Astrocyte of the hippocampus (primary cell): Measurements from ENCODE around the gene STIM1.
"Not testable (repeated sequence)": the region's sequence is repeated elsewhere in the genome, so short reads cannot be mapped to it uniquely, and the experiment has no call there.

Experiments
- DNase-seq: peaks from one replicate; pipeline ENCODE4 v3.0.0; 2011; ENCODE audit warnings: low read depth, low spot score

Gene STIM1

DNA sequence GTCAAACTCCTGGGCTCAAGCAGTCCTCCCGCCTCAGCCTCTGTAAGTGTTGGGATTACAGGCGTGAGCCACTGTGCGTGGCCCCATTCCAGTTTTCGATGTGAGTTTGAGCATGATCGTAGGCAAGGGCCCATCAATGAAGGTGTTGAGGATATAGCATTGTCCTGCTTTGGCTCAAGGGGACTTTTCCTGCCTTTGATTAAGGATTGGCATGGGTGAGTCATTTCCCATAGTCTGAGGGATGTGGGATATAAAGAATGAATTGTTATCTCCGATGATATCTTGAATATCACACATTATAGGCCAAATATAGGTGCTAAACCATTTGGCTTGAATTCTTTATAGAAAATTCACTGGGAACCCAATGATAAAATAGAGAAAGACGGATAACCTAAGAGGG lies 30.4 kb downstream of the STIM1 start:
- no peak for DNase-seq

DNA sequence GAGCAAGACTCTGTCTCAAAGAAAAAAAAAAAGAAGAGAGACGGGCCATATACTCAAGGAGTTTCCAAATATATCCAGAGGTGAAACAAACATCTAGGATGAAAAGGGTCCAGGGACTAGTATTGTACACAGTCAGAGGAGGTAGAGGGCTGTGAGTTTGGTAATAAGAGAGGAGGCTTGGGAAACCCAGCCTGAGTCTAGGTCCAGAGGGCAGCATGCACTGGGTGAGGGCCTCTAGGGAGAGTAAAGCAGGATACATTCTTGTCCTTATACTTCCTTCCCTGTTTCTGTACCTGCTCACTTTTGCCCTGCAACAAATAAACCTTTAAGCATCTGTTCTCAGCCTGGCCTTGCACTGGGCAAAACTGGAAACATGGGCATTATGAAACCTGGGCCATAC lies 31.5 kb downstream of the STIM1 start:
- DNase-seq = no peak

DNA sequence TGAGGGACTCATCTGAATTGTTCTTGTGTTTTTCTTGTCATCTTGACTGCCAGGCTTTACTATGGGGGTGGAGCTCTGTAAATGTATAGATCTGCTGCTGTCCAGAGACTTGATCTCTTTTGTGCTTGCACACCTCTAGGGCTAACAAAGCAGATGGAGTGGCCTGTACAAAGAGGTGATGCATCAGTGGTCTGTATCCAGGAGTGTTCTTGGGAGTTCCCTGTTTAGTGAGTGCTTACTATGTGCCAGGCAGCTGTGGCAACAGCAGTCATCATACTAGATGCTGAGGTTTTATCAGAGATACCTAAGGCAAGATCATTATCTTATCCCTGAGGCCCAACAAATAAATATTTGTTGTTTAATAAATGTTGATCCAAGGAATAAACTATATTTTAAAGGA lies 33.4 kb downstream of the STIM1 start:
- DNase-seq = no peak

GRCh38 chr11:3890014-3890413 lies 34.5 kb downstream of the STIM1 start:
- DNase-seq = no peak

GRCh38 chr11:3890806-3891205 lies 35.3 kb downstream of the STIM1 start:
- no peak for DNase-seq

GRCh38 chr11:3891751-3892150 lies 36.3 kb downstream of the STIM1 start:
- DNase-seq = no peak

GRCh38 chr11:3892156-3892555 lies 36.7 kb downstream of the STIM1 start:
- DNase-seq = no peak

DNA sequence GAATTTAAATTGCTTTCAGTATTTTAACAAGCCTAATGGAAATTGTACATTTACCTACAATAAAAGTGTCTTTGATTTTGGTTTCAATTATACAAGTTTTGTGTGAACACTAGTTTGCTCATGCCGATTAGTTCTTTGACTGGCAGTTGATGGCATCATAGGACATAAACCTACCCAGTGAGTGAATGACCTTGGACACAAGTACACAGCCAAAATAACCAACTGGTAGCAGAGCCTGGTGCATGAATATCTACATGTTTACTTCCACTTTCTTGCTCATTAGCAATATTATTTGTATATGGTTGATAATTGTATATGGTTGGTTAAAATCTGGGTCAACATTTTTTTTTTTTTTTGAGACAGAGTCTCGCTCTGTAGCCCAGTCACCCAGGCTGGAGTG lies 37.8 kb downstream of the STIM1 start:
- no peak for DNase-seq

DNA sequence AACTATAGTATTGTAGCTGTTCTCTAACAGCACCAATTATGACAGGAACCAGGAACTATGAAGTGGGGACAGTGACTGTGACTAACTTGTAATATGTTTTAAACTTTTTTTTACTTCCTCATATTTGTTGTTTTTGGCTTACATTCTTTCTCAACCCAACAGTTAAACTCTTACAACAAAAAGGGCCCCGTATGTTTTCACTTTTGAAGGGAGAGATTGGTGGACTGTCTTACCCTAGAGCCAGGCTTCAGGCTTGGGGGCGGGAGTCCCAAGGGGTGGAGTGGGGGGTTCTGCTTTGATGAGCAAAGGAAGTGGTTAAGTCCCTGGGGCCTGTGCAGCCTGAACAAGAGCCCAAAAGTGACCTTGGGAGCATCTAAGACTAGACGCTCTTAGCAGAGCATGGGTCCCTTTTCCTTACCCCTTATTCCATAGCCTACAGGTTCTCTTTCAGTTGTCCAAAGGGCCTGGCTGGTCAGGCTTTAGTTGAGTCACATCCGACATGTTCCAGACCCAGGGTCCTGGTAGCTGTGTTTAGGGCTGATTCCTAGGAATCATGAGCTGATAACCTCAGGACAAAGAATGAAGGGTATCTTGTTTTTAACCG lies 38.8 kb downstream of the STIM1 start:
- no peak for DNase-seq

- DNase-seq = no peak
Observed at GRCh38 chr11:3896644-3897043, 41.2 kb downstream of the STIM1 start.

DNA sequence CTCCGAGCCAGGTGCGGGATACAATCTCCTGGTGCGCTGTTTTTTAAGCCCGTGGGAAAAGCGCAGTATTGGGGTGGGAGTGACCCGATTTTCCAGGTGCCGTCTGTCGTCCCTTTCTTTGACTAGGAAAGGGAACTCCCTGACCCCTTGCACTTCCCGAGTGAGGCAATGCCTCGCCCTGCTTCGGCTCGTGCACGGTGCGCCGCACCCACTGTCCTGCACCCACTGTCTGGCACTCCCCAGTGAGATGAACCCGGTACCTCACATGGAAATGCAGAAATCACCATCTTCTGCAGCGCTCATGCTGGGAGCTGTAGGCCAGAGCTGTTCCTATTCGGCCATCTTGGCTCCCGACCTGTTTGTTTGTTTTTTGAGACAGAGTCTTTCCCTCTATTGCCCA lies 44.8 kb downstream of the STIM1 start:
- not testable (repeated sequence) for DNase-seq

- no peak for DNase-seq
Observed at GRCh38 chr11:3901249-3902025, 46.0 kb downstream of the STIM1 start.

- no peak for DNase-seq
Observed at GRCh38 chr11:3902441-3902840, 47.0 kb downstream of the STIM1 start.

GRCh38 chr11:3903207-3903896 lies 47.9 kb downstream of the STIM1 start:
- no peak for DNase-seq

DNA sequence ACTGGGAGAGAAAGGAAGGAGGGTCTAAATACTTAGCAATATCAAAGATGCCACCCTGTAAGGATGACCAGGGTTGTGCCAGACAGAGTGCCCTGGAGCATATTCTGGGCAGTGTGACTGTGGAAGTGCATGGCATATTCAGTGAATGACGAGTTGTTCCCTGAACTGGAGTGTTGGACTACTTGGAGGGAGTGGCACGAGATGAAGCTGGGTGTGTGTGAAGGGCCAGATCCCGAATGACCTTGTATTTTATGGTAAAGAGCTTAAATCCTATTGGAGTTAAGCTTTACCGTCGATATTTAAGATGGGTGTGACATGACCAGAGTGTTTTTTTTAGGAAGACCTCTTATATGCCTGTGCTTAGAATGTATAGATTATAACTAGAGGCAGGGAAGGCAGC lies 48.8 kb downstream of the STIM1 start:
- no peak for DNase-seq

DNA sequence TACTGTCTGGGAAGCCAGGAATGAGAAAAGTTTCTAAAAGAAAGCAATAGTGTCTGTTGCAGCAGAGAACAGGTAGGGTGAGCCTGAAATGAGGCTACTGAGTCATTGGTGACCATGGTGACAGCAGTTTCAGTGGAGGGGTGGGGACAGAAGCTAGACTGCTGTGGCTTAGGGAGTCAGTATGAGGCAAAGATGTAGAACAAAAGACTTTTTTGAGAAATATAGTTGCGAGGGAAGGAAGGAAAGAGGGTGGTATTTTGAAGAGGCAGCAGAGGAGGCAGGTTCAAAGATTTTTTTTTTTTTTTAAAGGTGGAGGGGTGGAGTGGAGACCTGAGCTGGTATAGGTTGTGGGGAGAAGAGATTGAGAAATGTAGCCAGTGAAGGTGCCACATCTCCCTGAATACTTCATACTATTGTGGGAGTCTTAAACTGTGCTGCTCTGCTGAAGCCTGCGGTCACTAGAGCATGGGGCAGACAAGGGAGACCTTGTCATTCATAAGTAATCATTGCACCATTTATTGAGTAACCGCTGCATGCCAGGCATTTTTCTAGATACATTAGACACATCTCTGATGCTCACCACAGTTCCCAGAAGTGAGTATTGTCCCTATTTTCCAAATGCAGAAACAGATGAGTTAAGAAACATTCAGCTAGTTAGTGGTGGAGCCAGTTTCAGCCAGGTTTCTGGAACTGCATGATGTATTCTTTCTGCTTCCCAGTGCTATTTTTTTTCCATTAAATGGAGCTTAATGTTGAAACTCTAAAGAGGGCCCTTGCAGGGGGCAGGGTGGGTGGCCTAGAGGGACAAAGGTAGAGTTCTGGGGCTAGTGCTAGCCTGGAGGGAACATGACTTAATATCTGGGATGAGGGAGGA lies 49.9 kb downstream of the STIM1 start:
- peak; percentile 62 for DNase-seq

DNA sequence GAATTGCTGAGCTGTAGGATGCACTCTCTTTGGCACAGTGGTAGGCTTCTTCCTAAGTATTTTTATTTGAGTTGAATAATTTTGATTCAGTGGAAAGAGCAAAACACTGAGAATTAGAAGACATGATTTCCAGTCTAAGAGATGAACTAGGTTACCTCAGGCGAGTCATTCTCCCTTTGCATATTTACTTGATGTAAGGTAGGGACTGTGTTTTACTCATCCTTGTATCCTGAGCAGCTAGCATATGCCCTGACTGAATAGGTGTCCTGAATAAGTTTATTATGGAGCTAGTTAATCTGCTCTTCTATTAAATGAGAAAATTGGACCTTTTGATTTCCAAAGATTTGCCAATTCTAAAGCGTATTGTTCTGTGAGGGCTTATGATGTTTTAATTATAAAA lies 50.7 kb downstream of the STIM1 start:
- DNase-seq = no peak

GRCh38 chr11:3907590-3907989 lies 52.1 kb downstream of the STIM1 start:
- no peak for DNase-seq

DNA sequence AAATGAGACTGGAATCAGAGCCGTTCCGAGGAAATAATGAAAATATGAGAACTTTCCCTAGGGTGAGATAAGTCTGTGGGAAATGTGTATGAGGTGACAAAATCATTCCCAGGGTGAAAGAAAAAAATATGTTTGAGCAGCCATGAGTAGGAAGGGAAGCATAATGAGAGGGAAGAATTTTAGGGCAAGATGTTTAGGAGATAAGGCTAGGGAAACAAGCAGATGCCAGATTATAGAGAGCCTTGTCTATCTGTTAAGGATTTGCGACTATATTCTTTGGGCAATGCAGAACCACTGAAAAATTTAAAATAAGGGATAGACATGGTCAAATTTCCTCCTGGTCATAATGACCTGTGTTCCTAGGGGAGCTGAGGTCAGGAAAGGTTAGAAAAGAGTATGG lies 54.4 kb downstream of the STIM1 start:
- DNase-seq = no peak

GRCh38 chr11:3911908-3912505 lies 56.5 kb downstream of the STIM1 start:
- no peak for DNase-seq

DNA sequence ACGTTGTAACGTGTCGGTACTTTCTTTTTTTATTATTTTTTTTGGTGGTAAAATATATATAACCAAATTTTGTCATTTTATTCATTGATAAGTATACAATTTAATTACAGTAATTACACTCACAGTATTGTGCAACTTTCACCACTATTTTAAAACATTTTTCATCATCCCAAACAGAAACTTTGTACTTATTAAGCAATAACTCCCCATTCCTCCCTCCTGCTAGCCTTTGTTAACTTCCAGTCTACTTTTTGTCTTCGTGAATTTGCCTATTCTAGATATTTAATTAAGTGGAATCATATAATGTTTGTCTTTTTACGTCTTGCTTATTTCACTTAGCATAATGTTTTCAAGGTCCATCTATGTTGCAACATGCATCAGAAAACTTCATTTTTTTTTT lies 58.5 kb downstream of the STIM1 start:
- no peak for DNase-seq

- DNase-seq = no peak
Observed at GRCh38 chr11:3914805-3915204, 59.3 kb downstream of the STIM1 start.
